ENCODE data around the gene CCDC85C. TPM values are rescaled to one million over a fixed set of nuclear protein-coding genes. Genes with fewer than 3 reads are reported as not detected.

Gene CCDC85C
- total RNA-seq, 1 experiment from 2014 or later, result 35.8 TPM

- no peak for TF ChIP-seq ZNF232 (CRISPR knock-in tag; IDR thresholded peaks at IDR 0.05)
- no peak for TF ChIP-seq OVOL2 (CRISPR knock-in tag; IDR thresholded peaks at IDR 0.05; ENCODE audit: borderline replicate concordance)
- TF ChIP-seq MYBL2 (CRISPR knock-in tag; IDR thresholded peaks at IDR 0.05), result peak; percentile 73; the same call in 1 of the 2 replicates
- no peak for TF ChIP-seq ATF3 (CRISPR knock-in tag; conservative IDR thresholded peaks at IDR 0.05)
- TF ChIP-seq NFE2L1 (CRISPR knock-in tag; IDR thresholded peaks at IDR 0.05), result no peak; the same call in 1 of the 2 replicates
- no peak for TF ChIP-seq CTCF (IDR thresholded peaks at IDR 0.05)
- peak; percentile 54; the same call in 1 of the 2 replicates for TF ChIP-seq KAT7 (CRISPR knock-in tag; IDR thresholded peaks at IDR 0.05; ENCODE audit: borderline replicate concordance)
Measured at GRCh38 chr14:99644723-99645544, 40.9 kb upstream of the CCDC85C start, which contains the start of gene HHIPL1 (continued).

GRCh38 chr14:99644035-99644587, 40.1 kb upstream of the CCDC85C start:
- ChIA-PET POLR2A (no interaction called here), CTCF (no interaction called here)
- Mint-ChIP-seq H3K4me1 (peaks cover 5% of the 10 kb centered on the region), H3K36me3 (no peaks in the 10 kb centered on the region), H3K27me3 (ENCODE audit: low read depth) (peaks cover 37% of the 10 kb centered on the region), H3K27ac (no peak overlapping the region), H3K9me3 (no peaks in the 10 kb centered on the region), H3K4me3 (peak overlapping the region; percentile 55)
- ATAC-seq (no peak), DNase-seq (ENCODE audit: low spot score) (no peak)
- TF ChIP-seq CBFB (CRISPR knock-in tag; IDR thresholded peaks at IDR 0.05; ENCODE audit: low read depth) (no peak), SP1 (CRISPR knock-in tag; conservative IDR thresholded peaks at IDR 0.05) (no peak; the same call in 1 of the 2 replicates), TEAD1 (CRISPR knock-in tag; IDR thresholded peaks at IDR 0.05) (no peak), PRDM15 (CRISPR knock-in tag; IDR thresholded peaks at IDR 0.05) (no peak), MYBL2 (CRISPR knock-in tag; IDR thresholded peaks at IDR 0.05) (no peak), NFYB (CRISPR knock-in tag; conservative IDR thresholded peaks at IDR 0.05; ENCODE audit: low read depth) (no peak), NR1H2 (CRISPR knock-in tag; IDR thresholded peaks at IDR 0.05) (no peak), ESRRA (CRISPR knock-in tag; IDR thresholded peaks at IDR 0.05; ENCODE audit: borderline replicate concordance) (no peak), ARID4B (CRISPR knock-in tag; IDR thresholded peaks at IDR 0.05; ENCODE audit: borderline replicate concordance) (no peak), NR2C2 (CRISPR knock-in tag; IDR thresholded peaks at IDR 0.05) (no peak)
